HG03139 (cell line): Measurements from ENCODE around the gene OTOP3.

Source experiments
- ATAC-seq: cut with Tn5 transposase; IDR thresholded peaks from one replicate; pipeline ENCODE4 v1.9.1; 2021; ENCODE audit not compliant: unreplicated experiment

OTOP3 gene

GRCh38 chr17:74938194-74938950 is 2.7 kb downstream of the OTOP3 start:
- no peak for ATAC-seq

DNA sequence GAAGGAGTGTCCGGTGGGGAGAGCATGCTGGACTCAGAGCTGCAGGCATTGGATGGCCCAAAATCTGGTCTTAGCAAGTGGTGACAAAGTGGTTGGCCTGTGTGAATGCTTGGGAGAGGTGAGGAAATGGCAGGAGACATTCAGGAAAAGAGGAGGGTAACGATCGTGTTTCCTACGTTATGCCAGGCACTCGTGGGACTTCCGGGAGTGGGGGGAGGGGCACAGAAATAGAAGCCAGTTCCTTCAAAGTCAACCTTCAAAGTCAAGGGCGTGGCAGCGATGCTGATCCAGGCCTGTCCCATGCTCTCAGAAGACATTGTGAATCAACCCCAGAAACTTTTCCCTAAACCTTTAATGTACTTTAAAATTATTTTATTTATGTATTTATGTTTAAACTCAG is 3.8 kb downstream of the OTOP3 start:
- ATAC-seq: no peak

DNA sequence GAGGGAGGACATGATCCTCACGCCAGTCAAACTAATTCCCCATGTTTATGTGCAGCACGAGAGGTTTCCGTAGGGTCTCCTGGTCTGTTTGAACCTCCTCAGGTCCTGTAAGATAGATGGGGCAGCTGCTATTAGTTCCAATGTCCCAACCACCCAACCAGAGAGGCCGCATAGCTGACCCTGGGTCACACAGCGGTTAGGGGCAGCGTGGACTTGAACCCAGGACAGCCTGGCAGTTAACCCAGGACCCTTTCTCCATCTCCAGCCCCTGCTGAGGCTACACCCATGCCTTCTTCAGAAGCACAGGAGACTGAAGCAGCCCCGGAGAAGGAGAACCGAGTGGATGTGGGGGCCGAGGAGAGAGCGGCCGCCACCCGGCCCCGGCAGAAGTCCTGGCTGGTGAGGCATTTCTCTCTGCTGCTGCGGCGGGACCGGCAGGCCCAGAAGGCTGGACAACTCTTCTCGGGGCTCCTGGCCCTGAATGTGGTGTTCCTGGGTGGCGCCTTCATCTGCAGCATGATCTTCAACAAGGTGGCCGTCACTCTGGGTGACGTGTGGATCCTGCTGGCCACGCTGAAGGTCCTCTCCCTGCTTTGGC is 5.5 kb downstream of the OTOP3 start:
- no peak for ATAC-seq

GRCh38 chr17:74943808-74944522 is 8.3 kb downstream of the OTOP3 start:
- no peak for ATAC-seq

GRCh38 chr17:74945543-74945942 is 9.8 kb downstream of the OTOP3 start:
- ATAC-seq: no peak

GRCh38 chr17:74946641-74947040 is 10.9 kb downstream of the OTOP3 start:
- ATAC-seq: no peak

DNA sequence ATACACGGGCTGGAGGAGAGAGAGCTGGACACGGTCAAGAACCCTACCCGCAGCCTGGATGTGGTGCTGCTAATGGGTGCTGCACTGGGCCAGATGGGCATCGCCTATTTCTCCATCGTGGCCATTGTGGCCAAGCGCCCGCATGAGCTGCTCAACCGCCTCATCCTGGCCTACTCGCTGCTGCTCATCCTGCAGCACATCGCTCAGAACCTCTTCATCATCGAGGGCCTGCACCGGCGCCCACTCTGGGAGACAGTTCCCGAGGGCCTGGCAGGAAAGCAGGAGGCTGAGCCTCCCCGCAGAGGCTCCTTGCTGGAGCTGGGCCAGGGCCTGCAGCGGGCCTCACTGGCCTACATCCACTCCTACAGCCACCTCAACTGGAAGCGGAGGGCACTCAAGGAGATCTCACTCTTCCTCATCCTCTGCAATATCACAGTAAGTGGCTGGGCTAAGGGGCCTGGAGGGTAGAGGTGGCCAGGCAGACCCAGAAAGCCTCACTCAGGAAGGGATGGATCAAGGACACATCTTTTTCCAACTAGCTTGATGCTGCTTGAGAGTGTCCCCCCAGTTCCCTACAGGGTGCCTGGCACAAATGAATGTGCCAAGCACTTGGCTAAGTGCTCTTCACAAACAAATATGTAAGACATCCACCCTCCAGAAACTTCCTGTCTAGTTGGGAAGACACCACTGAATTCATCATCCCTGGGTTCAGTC is 11.5 kb downstream of the OTOP3 start:
- ATAC-seq: no peak

- ATAC-seq: no peak
Measured at GRCh38 chr17:74949455-74950115, 13.9 kb downstream of the OTOP3 start.

GRCh38 chr17:74950207-74950606 is 14.5 kb downstream of the OTOP3 start:
- ATAC-seq: no peak

DNA sequence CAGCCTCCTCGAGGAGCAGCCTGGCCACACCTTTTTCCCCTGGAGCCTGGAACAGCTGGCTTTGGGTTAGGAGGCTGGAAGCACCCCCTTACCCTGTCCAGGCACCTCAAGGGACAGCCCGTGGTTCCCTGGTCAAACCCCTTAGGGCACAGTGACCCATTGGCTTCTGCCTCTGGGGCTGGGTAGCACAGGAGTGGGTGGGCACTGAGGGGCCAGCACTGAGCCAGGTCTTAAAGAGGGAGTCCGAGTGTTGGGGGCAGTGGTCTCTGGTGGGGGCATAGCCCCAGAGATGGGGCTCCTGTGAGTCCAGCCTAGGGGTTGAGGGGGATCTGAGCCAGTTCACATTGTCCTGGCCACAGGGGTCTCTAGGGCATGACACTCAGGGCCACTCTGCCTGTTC is 15.4 kb downstream of the OTOP3 start:
- no peak for ATAC-seq

GRCh38 chr17:74951680-74952421 is 16.2 kb downstream of the OTOP3 start:
- ATAC-seq: no peak

DNA sequence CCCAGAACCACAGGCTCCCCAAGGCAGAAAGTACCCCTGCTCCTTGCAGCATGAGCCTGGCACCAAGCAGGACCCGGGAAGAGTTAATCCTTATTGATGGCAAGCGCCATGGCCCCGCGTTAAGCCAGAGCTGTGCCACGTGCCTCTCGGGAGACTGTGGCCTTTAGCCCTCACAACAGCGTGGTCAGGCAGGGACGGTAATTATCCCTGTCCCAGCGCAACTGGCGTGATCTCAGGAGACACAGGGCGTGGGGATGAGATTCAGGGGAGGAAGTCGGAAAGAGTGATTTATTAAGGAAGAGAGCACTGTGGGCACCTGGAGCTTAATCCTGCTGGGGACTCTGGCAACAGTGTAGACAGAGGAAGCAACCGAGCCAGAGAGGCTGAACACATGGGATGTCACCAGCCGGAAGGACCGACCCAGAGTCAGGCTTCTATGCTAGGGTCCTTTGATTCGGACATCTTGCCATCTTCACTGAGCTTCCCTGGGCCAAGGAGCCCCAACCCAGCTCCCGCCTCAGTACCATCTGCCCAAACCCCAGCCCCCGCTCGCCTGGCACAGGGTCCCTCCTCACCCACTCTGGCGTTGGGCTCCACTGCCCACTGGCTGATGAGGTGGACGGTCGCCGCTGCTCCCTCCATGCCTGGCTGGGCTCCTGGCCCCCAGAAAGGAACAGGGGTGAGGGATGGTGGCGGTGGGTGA is 16.9 kb downstream of the OTOP3 start:
- ATAC-seq: no peak

DNA sequence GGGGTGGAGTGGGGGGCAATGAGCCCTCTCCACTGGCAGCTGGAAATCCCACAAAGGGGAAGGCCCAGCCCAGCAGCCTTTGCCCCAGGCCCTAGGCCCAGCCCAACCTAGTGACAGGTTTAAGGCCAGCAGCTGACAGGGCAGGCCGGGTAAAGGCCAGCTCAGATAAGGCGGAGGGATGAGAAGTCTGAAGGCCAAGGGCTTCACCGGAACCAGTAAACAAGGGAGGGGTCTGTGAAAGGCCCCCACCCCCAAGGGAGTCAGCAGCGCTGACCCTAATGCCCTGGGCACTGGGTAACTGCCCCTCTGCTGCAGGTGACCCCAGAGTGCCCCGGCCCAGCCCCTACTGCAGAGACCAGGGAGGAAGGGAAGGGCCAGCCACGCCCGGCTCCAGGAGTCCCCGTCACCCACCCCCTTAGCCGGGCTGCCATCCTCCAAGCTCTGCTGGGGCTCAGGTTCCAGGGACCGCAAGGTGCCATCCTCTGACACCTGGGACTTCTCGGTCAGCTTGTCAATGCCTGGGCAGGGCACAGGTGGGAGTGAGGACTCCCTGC is 17.5 kb downstream of the OTOP3 start:
- no peak for ATAC-seq

DNA sequence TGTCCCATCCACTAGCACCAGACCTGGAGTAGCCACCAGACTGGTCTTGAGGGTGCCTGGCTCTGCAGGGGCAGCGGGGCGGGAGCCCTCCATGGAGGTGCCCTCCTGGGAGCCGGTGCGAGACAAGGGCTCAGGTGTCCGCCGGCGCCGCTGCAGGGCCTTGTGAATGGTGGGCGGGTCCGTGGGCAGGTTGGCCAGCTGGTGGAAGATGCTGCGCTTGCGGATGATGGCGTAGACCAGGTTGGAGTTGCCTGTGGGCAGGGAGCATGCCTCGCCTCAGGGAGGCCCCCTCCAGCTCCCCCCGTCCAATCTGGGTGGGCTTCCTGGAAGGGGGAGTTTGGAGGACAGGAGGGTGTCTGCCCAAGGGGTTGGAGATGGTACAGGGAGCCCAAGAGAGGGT is 18.4 kb downstream of the OTOP3 start:
- no peak for ATAC-seq

DNA sequence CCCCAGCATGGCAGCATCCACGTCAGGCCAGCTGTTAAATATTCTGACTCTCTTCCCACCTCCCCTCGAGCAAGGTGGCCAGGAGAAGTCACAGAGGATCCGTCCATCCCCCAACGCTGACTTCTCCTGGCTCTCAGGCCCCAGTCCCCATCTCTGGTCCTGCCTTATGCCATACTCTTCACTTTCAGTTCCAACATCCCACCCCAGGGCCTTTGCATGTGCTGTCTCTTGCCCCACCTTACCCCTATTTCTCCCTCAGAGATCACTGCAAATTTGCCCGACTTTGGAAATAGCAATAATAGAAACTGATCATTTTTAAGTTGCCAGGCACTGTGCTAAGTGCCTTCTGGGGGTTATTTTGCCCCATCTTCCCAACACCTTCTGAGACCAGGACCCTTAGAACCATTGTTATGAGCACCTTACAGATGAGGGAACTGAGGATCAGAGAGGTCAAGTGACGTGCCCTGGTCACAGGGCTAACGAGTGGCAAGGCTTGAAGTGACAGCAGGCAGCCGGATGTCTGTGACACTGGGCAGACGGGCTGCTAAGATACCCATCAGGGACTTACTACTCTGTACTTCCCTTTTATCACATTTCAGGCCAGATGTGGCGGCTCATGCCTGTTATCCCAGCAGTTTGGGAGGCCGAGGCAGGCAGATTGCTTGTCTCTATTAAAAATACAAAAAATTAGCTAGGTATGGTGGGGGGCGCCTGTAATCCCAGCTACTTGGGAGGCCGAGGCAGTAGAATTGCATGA is 19.1 kb downstream of the OTOP3 start:
- no peak for ATAC-seq

GRCh38 chr17:74956093-74956492 is 20.4 kb downstream of the OTOP3 start:
- no peak for ATAC-seq

GRCh38 chr17:74957935-74958740 is 22.4 kb downstream of the OTOP3 start:
- ATAC-seq: no peak
